OCI-LY3 (cell line): ENCODE results near the gene IFI6.

Experiments
- H2AFZ ChIP-seq: fragments of 200-600, 300-600 bp; shearing (Covaris generic); 2 replicates; pipeline ENCODE4 v1.6.0; 2014; ENCODE audit warnings: antibody characterized with exemption, low read depth, low read length
- H3K27ac ChIP-seq: fragments of 200-600, 300-600 bp; sonication (generic); 2 replicates; pipeline ENCODE4 v1.5.1; 2014; ENCODE audit warnings: mild to moderate bottlenecking, low read length, moderate library complexity, mixed read lengths
- H3K27me3 ChIP-seq: fragments of 200-600, 300-600 bp; sonication (generic); 2 replicates; pipeline ENCODE4 v1.6.1; 2014; ENCODE audit warnings: low read depth, low read length, mixed read lengths
- H3K36me3 ChIP-seq: fragments of 200-600, 300-600 bp; sonication (generic); replicated peaks from 2 replicates; pipeline ENCODE3; 2014; ENCODE audit warnings: low read depth, low read length, mixed read lengths
- H3K4me1 ChIP-seq: fragments of 300-600, 200-600 bp; sonication (generic); 2 replicates; pipeline ENCODE4 v1.6.1; 2014; ENCODE audit warnings: low read length, mixed read lengths
- H3K4me2 ChIP-seq: fragments of 200-600, 300-600 bp; sonication (generic); 2 replicates; pipeline ENCODE4 v1.6.1; 2014; ENCODE audit warnings: low read length, mixed read lengths
- H3K4me3 ChIP-seq: fragments of 300-600, 200-600 bp; sonication (generic); 2 replicates; pipeline ENCODE4 v1.5.1; 2014; ENCODE audit warnings: antibody characterized with exemption, mild to moderate bottlenecking, low read length, moderate library complexity
- H3K79me2 ChIP-seq: fragments of 300-600, 200-600 bp; shearing (Covaris generic); 2 replicates; pipeline ENCODE4 v1.6.1; 2014; ENCODE audit warnings: mild to moderate bottlenecking, low read length, mixed read lengths
- H3K9ac ChIP-seq: fragments of 300-600, 200-600 bp; shearing (Covaris generic); 2 replicates; pipeline ENCODE4 v1.6.0; 2014; ENCODE audit warnings: mild to moderate bottlenecking, low read length, moderate library complexity
- H3K9me3 ChIP-seq: fragments of 200-600, 300-600 bp; shearing (Covaris generic); 2 replicates; pipeline ENCODE4 v1.6.1; 2014; ENCODE audit warnings: low read length, mixed read lengths; ENCODE audit not compliant: insufficient read depth
- H4K20me1 ChIP-seq: fragments of 200-600, 300-600 bp; sonication (generic); 2 replicates; pipeline ENCODE4 v1.6.1; 2016; ENCODE audit warnings: low read length, mixed read lengths; ENCODE audit not compliant: insufficient read depth
- EZH2phosphoT487 ChIP-seq: fragments of 200-600 bp; shearing (Covaris generic); IDR thresholded peaks from 2 replicates; pipeline ENCODE4 v1.6.1; 2018; ENCODE audit warnings: antibody characterized with exemption, mixed run types, low read depth
- TF ChIP-seq, protein P1 (sequence below): fragments of 200-600, 300-600 bp; sonication (generic); IDR thresholded peaks from 2 replicates; pipeline ENCODE4 v1.5.1; 2014; ENCODE audit warnings: antibody characterized with exemption, low read length, low read depth

Gene IFI6

DNA sequence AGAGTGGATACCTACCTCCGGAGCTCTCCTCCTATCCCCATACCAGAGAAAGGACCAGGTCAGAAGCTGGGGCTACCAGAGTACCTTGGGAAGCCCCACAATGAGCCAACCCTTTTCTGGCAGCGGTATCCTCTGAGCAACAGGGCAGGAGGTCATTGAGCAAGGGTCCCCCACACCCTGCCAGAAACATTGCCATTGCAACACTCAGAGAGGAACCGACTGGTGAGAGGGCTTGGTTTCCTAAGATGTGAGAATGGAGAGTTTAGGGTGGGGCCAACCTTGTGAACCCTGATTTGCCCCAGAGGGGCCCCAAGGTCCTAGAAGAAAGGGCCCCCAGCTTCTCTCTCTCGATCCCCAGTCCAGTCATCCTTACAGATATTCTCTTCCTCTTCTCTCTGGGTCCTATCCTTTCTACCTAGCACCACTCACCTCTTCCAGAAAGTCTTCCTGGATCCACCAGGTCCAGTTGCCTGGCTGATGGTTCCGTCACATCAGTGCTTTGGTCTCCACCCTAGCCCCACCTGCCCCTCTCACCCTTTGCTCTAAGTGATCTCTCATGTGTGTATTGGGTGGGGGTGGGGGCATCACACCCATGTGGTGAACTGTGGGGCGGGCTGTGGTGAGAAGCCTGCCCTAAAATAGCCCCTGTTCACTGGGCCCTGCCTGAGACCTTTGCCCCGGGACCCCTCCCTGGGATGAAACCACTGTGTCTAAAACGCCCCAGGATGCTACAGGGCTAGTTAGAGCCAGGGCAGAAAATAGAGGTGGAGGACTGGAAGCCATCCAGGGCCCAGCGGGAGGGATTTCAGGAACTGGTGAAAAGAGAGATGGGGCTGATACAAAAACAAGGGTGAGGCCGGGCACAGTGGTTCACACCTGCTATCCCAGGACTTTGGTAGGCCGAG is 45.7 kb downstream of the IFI6 start:
- H3K27me3 ChIP-seq = no peaks in the 10 kb centered on the region
- H3K9me3 ChIP-seq = no peaks in the 10 kb centered on the region
- no peaks in the 10 kb centered on the region for H4K20me1 ChIP-seq
- H3K4me1 ChIP-seq = peaks cover 34% of the 10 kb centered on the region
- no peak overlapping the region for H3K27ac ChIP-seq
- no peaks in the 10 kb centered on the region for H3K36me3 ChIP-seq
- no peak overlapping the region for H2AFZ ChIP-seq
- TF ChIP-seq, protein P1, sequence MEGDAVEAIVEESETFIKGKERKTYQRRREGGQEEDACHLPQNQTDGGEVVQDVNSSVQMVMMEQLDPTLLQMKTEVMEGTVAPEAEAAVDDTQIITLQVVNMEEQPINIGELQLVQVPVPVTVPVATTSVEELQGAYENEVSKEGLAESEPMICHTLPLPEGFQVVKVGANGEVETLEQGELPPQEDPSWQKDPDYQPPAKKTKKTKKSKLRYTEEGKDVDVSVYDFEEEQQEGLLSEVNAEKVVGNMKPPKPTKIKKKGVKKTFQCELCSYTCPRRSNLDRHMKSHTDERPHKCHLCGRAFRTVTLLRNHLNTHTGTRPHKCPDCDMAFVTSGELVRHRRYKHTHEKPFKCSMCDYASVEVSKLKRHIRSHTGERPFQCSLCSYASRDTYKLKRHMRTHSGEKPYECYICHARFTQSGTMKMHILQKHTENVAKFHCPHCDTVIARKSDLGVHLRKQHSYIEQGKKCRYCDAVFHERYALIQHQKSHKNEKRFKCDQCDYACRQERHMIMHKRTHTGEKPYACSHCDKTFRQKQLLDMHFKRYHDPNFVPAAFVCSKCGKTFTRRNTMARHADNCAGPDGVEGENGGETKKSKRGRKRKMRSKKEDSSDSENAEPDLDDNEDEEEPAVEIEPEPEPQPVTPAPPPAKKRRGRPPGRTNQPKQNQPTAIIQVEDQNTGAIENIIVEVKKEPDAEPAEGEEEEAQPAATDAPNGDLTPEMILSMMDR = no peak
- TF ChIP-seq EZH2phosphoT487 = no peak
- no peaks in the 10 kb centered on the region for H3K79me2 ChIP-seq
- H3K9ac ChIP-seq = no peak overlapping the region
- H3K4me2 ChIP-seq = no peak overlapping the region
- H3K4me3 ChIP-seq = no peak overlapping the region

DNA sequence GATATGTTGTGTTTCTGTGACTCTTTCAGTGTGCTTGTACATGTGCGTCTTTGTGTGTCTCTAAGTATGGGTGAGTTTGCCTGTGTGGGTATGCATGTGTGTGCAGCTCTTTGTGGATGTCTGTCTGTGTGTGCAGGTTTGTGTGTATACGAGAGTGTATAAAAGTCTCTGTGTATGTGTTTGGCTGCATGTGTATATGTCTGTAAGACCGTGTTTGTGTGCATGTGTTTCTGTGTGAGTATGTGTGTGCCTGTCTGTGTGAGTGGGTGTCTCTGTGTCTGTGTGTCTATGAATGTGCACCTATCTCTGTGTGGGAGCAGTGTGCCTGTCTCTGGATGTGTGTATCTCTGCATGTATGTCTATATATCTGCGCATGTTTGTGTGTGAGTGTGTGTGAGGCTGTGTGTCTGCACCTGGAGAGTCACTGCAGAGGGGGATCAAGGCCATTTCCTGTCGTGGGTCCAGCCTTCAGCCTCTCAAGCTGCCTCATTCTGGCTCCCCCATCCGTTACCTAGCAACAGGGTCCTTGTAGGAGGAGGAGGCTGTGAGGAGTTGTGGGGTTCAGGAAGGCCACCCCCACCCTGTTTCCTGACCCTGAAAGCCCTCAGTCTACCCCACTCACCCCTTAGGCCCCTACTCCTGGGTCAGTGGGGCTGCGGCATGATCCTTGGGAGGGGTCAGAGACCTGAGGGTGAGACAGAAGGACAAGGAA is 47.4 kb downstream of the IFI6 start:
- Histone ChIP-seq H3K4me2 (no peak overlapping the region), H4K20me1 (no peaks in the 10 kb centered on the region), H3K9ac (no peak overlapping the region), H3K79me2 (no peaks in the 10 kb centered on the region), H3K4me3 (no peak overlapping the region), H2AFZ (no peak overlapping the region), H3K27me3 (no peaks in the 10 kb centered on the region), H3K4me1 (peaks cover 17% of the 10 kb centered on the region), H3K27ac (no peak overlapping the region), H3K9me3 (no peaks in the 10 kb centered on the region), H3K36me3 (no peaks in the 10 kb centered on the region)
- TF ChIP-seq EZH2phosphoT487 = no peak

DNA sequence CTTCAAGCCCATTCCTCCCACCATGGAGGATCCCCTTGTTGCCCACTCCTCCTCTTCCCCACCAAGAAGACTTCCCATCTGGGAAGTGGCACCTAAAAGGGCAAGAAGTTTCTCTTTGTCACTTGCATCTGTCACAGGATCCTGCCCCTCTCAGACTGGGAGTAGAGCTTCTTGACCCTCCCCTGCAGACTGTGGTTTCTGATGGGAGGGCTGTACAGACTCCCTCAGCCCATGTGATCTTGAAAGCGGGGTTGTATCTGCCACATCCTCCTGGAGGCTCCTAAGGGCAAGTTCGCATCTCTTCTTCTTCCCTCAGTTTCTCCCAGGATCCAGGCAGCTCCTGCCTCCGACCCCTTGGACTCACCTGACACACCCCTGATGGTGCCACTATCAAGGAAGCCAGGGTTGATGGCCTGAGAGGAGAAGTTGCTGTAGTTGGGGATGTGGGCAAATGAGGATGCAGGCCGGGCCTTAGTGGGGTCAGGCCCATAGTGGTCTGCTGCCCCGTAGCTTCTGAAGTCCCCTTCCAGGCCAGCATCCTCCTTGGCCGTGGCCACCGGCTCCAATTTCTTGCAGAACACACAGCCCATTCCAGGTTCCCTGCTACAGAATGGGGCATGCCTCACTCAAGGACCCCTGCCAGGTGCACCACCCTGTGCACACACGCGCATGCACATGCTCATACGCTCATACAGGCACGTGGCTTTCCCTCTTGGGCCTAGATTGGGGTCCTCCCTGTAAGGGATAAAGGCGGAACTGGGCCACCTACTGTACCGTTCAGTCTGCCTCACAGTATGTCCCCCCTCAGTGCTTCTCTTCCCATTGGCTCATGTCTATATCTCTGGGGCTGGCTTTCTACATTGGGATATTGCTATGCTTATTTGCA is 48.4 kb downstream of the IFI6 start:
- H3K79me2 ChIP-seq = no peaks in the 10 kb centered on the region
- H4K20me1 ChIP-seq = no peaks in the 10 kb centered on the region
- no peaks in the 10 kb centered on the region for H3K27me3 ChIP-seq
- H3K4me2 ChIP-seq = no peak overlapping the region
- H2AFZ ChIP-seq = no peak overlapping the region
- no peaks in the 10 kb centered on the region for H3K36me3 ChIP-seq
- no peak overlapping the region for H3K27ac ChIP-seq
- no peak overlapping the region for H3K4me3 ChIP-seq
- TF ChIP-seq, protein P1 = no peak
- no peak for TF ChIP-seq EZH2phosphoT487
- H3K9ac ChIP-seq = no peak overlapping the region
- peaks cover 7% of the 10 kb centered on the region for H3K4me1 ChIP-seq
- no peaks in the 10 kb centered on the region for H3K9me3 ChIP-seq

DNA sequence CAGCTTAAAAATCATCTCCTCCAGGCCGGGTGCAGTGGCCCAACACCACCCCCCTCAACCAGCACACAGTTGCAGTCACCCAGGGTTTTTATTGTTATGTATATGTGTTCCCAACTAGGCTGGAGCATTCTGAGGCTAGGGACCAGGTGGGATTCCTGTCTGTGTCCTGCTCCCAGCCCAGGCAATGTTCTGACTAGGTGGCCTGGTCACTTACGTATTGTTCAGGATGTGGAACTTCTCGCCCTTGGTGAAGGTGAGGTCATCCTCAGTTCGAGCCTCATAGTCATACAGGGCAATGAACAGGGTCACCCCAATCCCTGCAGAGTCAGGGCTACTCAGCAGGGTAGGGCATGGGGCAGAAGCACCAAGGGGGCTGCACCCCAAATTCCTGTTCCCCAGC is 49.2 kb downstream of the IFI6 start:
- Histone ChIP-seq H4K20me1 (no peaks in the 10 kb centered on the region), H3K27me3 (no peaks in the 10 kb centered on the region), H3K4me1 (peaks cover 5% of the 10 kb centered on the region; the same call in 1 of the 2 replicates), H3K4me3 (no peak overlapping the region), H3K9ac (no peak overlapping the region), H3K36me3 (no peaks in the 10 kb centered on the region), H3K79me2 (no peaks in the 10 kb centered on the region), H3K4me2 (no peak overlapping the region), H2AFZ (no peak overlapping the region), H3K9me3 (no peaks in the 10 kb centered on the region), H3K27ac (no peak overlapping the region)
- TF ChIP-seq, protein P1 = no peak
- no peak for TF ChIP-seq EZH2phosphoT487
